H1 (cell line): ENCODE results near the gene SYCE1L. TPM values are rescaled to one million over a fixed set of nuclear protein-coding genes. Genes with fewer than 3 reads are reported as not detected.

Source experiments
- CTCF ChIA-PET: fragments of 300-600 bp; sonication (Branson Sonifier 250); formaldehyde crosslinking; loops from one replicate; lab custom pipeline; 2021; ENCODE audit not compliant: partially characterized antibody; lab: Charles Lee
- POLR2A ChIA-PET: fragments of 300-600 bp; sonication (Branson Sonifier 250); formaldehyde crosslinking; loops from one replicate; lab custom pipeline; 2021; ENCODE audit warnings: inconsistent platforms; ENCODE audit not compliant: partially characterized antibody; lab: Charles Lee
- DNase-seq, 2 experiments: peaks; one replicate each; pipeline versions ENCODE4 v3.0.0 to v3.0.0-alpha.2; 2010 to 2022; ENCODE audit warnings: low spot score in 2 of 2, low read depth in 1 of 2, mixed read lengths in 1 of 2
- FAIRE-seq: peaks from 2 replicates; lab custom pipeline; 2011; peaks lifted over from hg19 to GRCh38; lab: Jason Lieb, UNC
- H2AFZ ChIP-seq: 2 replicates; pipeline ENCODE4 v1.8.1; 2012; ENCODE audit warnings: low read length, inconsistent platforms
- H2AK5ac ChIP-seq: 2 replicates; pipeline ENCODE4 v1.6.1; 2013; ENCODE audit warnings: low read depth, low read length
- H2BK120ac ChIP-seq: replicated peaks from 2 replicates; pipeline ENCODE3; 2013; ENCODE audit warnings: low read depth, low read length, inconsistent platforms
- H2BK12ac ChIP-seq: 2 replicates; pipeline ENCODE4 v1.6.1; 2013; ENCODE audit warnings: low read depth, low read length
- H2BK15ac ChIP-seq: 2 replicates; pipeline ENCODE4 v1.6.1; 2013; ENCODE audit warnings: low read length
- H2BK20ac ChIP-seq: 2 replicates; pipeline ENCODE4 v1.6.1; 2013; ENCODE audit warnings: low read length
- H2BK5ac ChIP-seq: 2 replicates; pipeline ENCODE4 v1.6.1; 2013; ENCODE audit warnings: low read depth, low read length
- H3K14ac ChIP-seq: 2 replicates; pipeline ENCODE4 v1.6.1; 2013; ENCODE audit warnings: inconsistent platforms; ENCODE audit not compliant: insufficient read length
- H3K18ac ChIP-seq: 2 replicates; pipeline ENCODE4 v1.6.1; 2013; ENCODE audit warnings: low read length; ENCODE audit errors: extremely low read depth
- H3K23ac ChIP-seq: 2 replicates; pipeline ENCODE4 v1.6.1; 2013; ENCODE audit warnings: inconsistent platforms; ENCODE audit not compliant: insufficient read length
- H3K23me2 ChIP-seq: 2 replicates; pipeline ENCODE4 v1.6.1; 2013; ENCODE audit warnings: low read depth, low read length
- H3K27ac ChIP-seq: 2 replicates; pipeline ENCODE4 v1.6.1; 2011; ENCODE audit warnings: low read depth, low read length, inconsistent platforms
- H3K27me3 ChIP-seq, 4 experiments: replicated peaks in 1 of 4; 1 replicate in 1 of 4; 2 replicates in 3 of 4; pipeline versions ENCODE4 v1.6.1 to v1.8.1; 2011 to 2013; ENCODE audit warnings: low read length in 3 of 4, mild to moderate bottlenecking in 3 of 4, inconsistent platforms in 2 of 4, mixed read lengths in 2 of 4, moderate library complexity in 1 of 4; ENCODE audit not compliant: control insufficient read depth in 3 of 4, insufficient read depth in 3 of 4; ENCODE audit errors: extremely low read depth in 1 of 4
- H3K36me3 ChIP-seq, 4 experiments: 2 replicates each; pipeline versions ENCODE4 v1.6.1 to v1.8.1; 2011 to 2013; ENCODE audit warnings: mild to moderate bottlenecking in 4 of 4, low read length in 3 of 4, moderate library complexity in 2 of 4, control low read depth in 1 of 4, inconsistent platforms in 1 of 4; ENCODE audit not compliant: insufficient read depth in 4 of 4, control insufficient read depth in 2 of 4
- H3K4ac ChIP-seq: replicated peaks from 2 replicates; pipeline ENCODE3; 2013; ENCODE audit warnings: low read length, low read depth, mixed read lengths, inconsistent platforms; ENCODE audit not compliant: insufficient read length
- H3K4me1 ChIP-seq, 4 experiments: replicated peaks in 1 of 4; 1 replicate in 1 of 4; 2 replicates in 3 of 4; pipeline versions ENCODE4 v1.6.1 to v1.8.1; 2011 to 2013; ENCODE audit warnings: low read length in 3 of 4, inconsistent platforms in 2 of 4, mixed read lengths in 1 of 4; ENCODE audit not compliant: insufficient read depth in 4 of 4, control insufficient read depth in 3 of 4
- H3K4me2 ChIP-seq, 2 experiments: 2 replicates each; pipeline versions ENCODE4 v1.6.1 to v1.8.1; 2011 to 2013; ENCODE audit warnings: low read depth in 2 of 2, low read length in 2 of 2, control low read depth in 1 of 2, inconsistent platforms in 1 of 2, mild to moderate bottlenecking in 1 of 2; ENCODE audit not compliant: insufficient read depth in 1 of 2
- H3K4me3 ChIP-seq, 4 experiments: fragments of 200-600, 300-600 bp in 1 of 4; sonication (generic), shearing (Covaris generic), sonication (Bioruptor Twin) in 1 of 4; 2 replicates each; pipeline versions ENCODE4 v1.5.1 to v1.8.1; 2011 to 2016; ENCODE audit warnings: low read length in 4 of 4, low read depth in 3 of 4, control low read depth in 2 of 4, inconsistent platforms in 2 of 4, mild to moderate bottlenecking in 2 of 4, mixed read lengths in 1 of 4, moderate library complexity in 1 of 4; ENCODE audit not compliant: insufficient read depth in 2 of 4; ENCODE audit errors: extremely low read depth in 1 of 4
- H3K56ac ChIP-seq: replicated peaks from 2 replicates; pipeline ENCODE3; 2013; ENCODE audit warnings: low read depth, mild to moderate bottlenecking, mixed read lengths, low read length, inconsistent platforms; ENCODE audit not compliant: insufficient read length
- H3K79me1 ChIP-seq: 2 replicates; pipeline ENCODE4 v1.6.1; 2013; ENCODE audit warnings: low read depth, low read length, control low read depth
- H3K79me2 ChIP-seq, 2 experiments: 2 replicates each; pipeline versions ENCODE4 v1.6.1 to v1.8.1; 2012 to 2013; ENCODE audit warnings: low read length in 2 of 2, mild to moderate bottlenecking in 2 of 2, inconsistent platforms in 1 of 2; ENCODE audit not compliant: insufficient read depth in 2 of 2, control insufficient read depth in 1 of 2
- H3K9ac ChIP-seq, 4 experiments: replicated peaks in 1 of 4; 1 replicate in 1 of 4; 2 replicates in 3 of 4; pipeline versions ENCODE4 v1.6.1 to v1.8.1; 2011 to 2013; ENCODE audit warnings: low read depth in 3 of 4, low read length in 3 of 4, control low read depth in 2 of 4, mild to moderate bottlenecking in 2 of 4, moderate library complexity in 2 of 4, inconsistent platforms in 1 of 4; ENCODE audit errors: extremely low read depth in 1 of 4
- H3K9me3 ChIP-seq, 2 experiments: 2 replicates each; pipeline versions ENCODE4 v1.6.1 to v1.8.1; 2012 to 2013; ENCODE audit warnings: mild to moderate bottlenecking in 2 of 2, moderate library complexity in 2 of 2, control low read depth in 1 of 2, inconsistent platforms in 1 of 2, low read depth in 1 of 2, low read length in 1 of 2, mixed read lengths in 1 of 2; ENCODE audit not compliant: insufficient read depth in 2 of 2
- H4K20me1 ChIP-seq, 2 experiments: replicated peaks in 1 of 2; 2 replicates each; pipeline versions ENCODE3 to v1.8.1; 2011 to 2013; ENCODE audit warnings: inconsistent platforms in 2 of 2, low read length in 2 of 2, mild to moderate bottlenecking in 1 of 2; ENCODE audit not compliant: insufficient read depth in 2 of 2, control insufficient read depth in 1 of 2
- H4K5ac ChIP-seq: 2 replicates; pipeline ENCODE4 v1.6.1; 2013; ENCODE audit warnings: low read length, low read depth, mixed read lengths, inconsistent platforms; ENCODE audit not compliant: insufficient read length
- H4K8ac ChIP-seq: 2 replicates; pipeline ENCODE4 v1.8.0; 2013; ENCODE audit warnings: mild to moderate bottlenecking, moderate library complexity, low read length, inconsistent platforms; ENCODE audit not compliant: insufficient read depth; ENCODE audit errors: extremely low read depth
- H4K91ac ChIP-seq: replicated peaks from 2 replicates; pipeline ENCODE3; 2013; ENCODE audit warnings: low read length, mixed read lengths, inconsistent platforms; ENCODE audit not compliant: insufficient read length
- CTCF ChIP-seq, 3 experiments: IDR thresholded peaks; 1 replicate in 2 of 3; 2 replicates in 1 of 3; pipeline versions ENCODE4 v1.5.1 to v1.6.1; 2011; ENCODE audit warnings: low read length in 3 of 3, mild to moderate bottlenecking in 3 of 3, inconsistent platforms in 2 of 3, low read depth in 1 of 3, moderate library complexity in 1 of 3; ENCODE audit not compliant: insufficient read depth in 1 of 3; ENCODE audit errors: control extremely low read depth in 1 of 3
- RAD21 ChIP-seq, 2 experiments: IDR thresholded peaks in 1 of 2; conservative IDR thresholded peaks in 1 of 2; 2 replicates each; pipeline ENCODE4 v1.6.1; 2011; ENCODE audit warnings: low read depth in 2 of 2, low read length in 2 of 2, improper control_type of control experiment in 1 of 2, inconsistent platforms in 1 of 2, mild to moderate bottlenecking in 1 of 2, moderate library complexity in 1 of 2
- SP1 ChIP-seq: IDR thresholded peaks from 2 replicates; pipeline ENCODE4 v1.6.1; 2011; ENCODE audit warnings: low read depth, low read length
- WGBS, 2 experiments: shearing (Covaris generic) in 1 of 2; methylation state at CpG; one replicate each; pipeline versions ENCODE4 v1.1.6 to v1.1.7; 2013 to 2015; ENCODE audit warnings: low lambda C conversion rate in 2 of 2, mixed read lengths in 2 of 2, inconsistent platforms in 1 of 2, low coverage in 1 of 2, missing lambda C conversion rate in 1 of 2; ENCODE audit not compliant: insufficient replicate concordance in 2 of 2, insufficient coverage in 1 of 2, insufficient read length in 1 of 2; ENCODE audit errors: extremely low coverage in 1 of 2, missing lambda C conversion rate in 1 of 2; 5-methylcytosine and 5-hydroxymethylcytosine counted together
- polyA plus RNA-seq, 7 experiments: library from polyadenylated mRNA; depleted of rRNA in 3 of 7; stranded (reverse) in 5 of 7; unstranded in 2 of 7; fragments of >200 nt in 5 of 7; fragments of 200-250 nt in 2 of 7; gene quantifications; 1 replicate in 5 of 7; 2 replicates in 1 of 7; 4 replicates in 1 of 7; pipeline versions ENCODE4 v1.2.1 to v1.2.3, GENCODE V29; 2011 to 2013; ENCODE audit warnings: missing spikeins in 2 of 7, mixed read lengths in 2 of 7
- total RNA-seq: library from RNA; stranded (reverse); fragmentation: NEBNext Ultra II Directional; extraction: Animal tissue kit (Norgen Biotek cat#: 25700); gene quantifications from 2 replicates; pipeline ENCODE4 v1.2.1, GENCODE V29; 2021

SYCE1L gene
- total and polyA plus RNA-seq, 2 of the 8 experiments (the other 6 are each of a cell fraction or from before 2014, with no cell fraction given) = 5.8 to 6.8 TPM

GRCh38 chr16:77169650-77170236 is 29.5 kb upstream of the SYCE1L start:
- DNase-seq (peak; percentile 17 to 85), FAIRE-seq (peak; percentile 58)
- ChIA-PET CTCF (interaction anchor here (0.5 to 4.9 kb wide), 59 partner anchors 9 to 1383 kb away, joined by 3 to 46 read pairs (median 4); no protein-coding TSS in a partner anchor), POLR2A (no interaction called here)
- no peaks in the 10 kb centered on the region for H3K27me3 ChIP-seq
- 26% methylated on average over 6 of the region's 6 CpGs; no CpG with 5 or more reads in 1 of the 2 experiments for WGBS, 2 experiments
- no peak overlapping the region for H3K14ac ChIP-seq
- no peaks in the 10 kb centered on the region for H3K36me3 ChIP-seq
- H3K9me3 ChIP-seq = no peaks in the 10 kb centered on the region
- TF ChIP-seq SP1 = no peak
- peak; percentile 42 to 82 (median 81) for TF ChIP-seq CTCF (IDR thresholded peaks at IDR 0.05; ENCODE audit: control extremely low read depth in 1 of 3, insufficient read depth in 1 of 3, low read depth in 1 of 3, low read length in 3 of 3)
- peak; percentile 94 to 95 for TF ChIP-seq RAD21 (IDR thresholded peaks at IDR 0.05 in 1 of 2, conservative IDR thresholded peaks at IDR 0.05 in 1 of 2; ENCODE audit: low read depth in 2 of 2, low read length in 2 of 2)
- H2BK120ac ChIP-seq = no peak overlapping the region
- no peak overlapping the region for H3K4ac ChIP-seq
- no peak overlapping the region for H2BK5ac ChIP-seq
- no peak overlapping the region for H4K8ac ChIP-seq
- H2BK12ac ChIP-seq = no peak overlapping the region
- no peak overlapping the region for H2BK20ac ChIP-seq
- no peaks in the 10 kb centered on the region for H3K79me1 ChIP-seq
- no peaks in the 10 kb centered on the region for H3K4me1 ChIP-seq
- no peak overlapping the region for H4K91ac ChIP-seq
- no peaks in the 10 kb centered on the region for H3K79me2 ChIP-seq
- H3K9ac ChIP-seq = no peak overlapping the region
- no peak overlapping the region for H3K4me3 ChIP-seq
- no peak overlapping the region for H2BK15ac ChIP-seq
- H3K4me2 ChIP-seq = no peak overlapping the region
- H4K20me1 ChIP-seq = no peaks in the 10 kb centered on the region
- H3K23ac ChIP-seq = no peak overlapping the region
- H2AK5ac ChIP-seq = no peak overlapping the region
- H3K23me2 ChIP-seq = no peaks in the 10 kb centered on the region
- H3K56ac ChIP-seq = no peak overlapping the region
- H3K27ac ChIP-seq = no peak overlapping the region
- no peak overlapping the region for H4K5ac ChIP-seq
- no peak overlapping the region for H2AFZ ChIP-seq
- no peak overlapping the region for H3K18ac ChIP-seq
